HAP-1 (cell line): ENCODE data around the gene LMX1A.

Experiments used
- DNase-seq, 2 experiments: peaks; one replicate each; pipeline ENCODE4 v3.0.0-alpha.2; 2016 to 2020; ENCODE audit warnings: low spot score in 2 of 2
- H3K27me3 ChIP-seq: fragments of 250-450 bp; sonication (Bioruptor Pico); 2 replicates; pipeline ENCODE4 v1.5.1; 2020; ENCODE audit warnings: low read depth, mild to moderate bottlenecking, moderate library complexity
- H3K36me3 ChIP-seq: fragments of 250-450 bp; sonication (Bioruptor Pico); replicated peaks from 2 replicates; pipeline ENCODE4 v1.5.1; 2020; ENCODE audit warnings: mild to moderate bottlenecking
- H3K4me1 ChIP-seq: fragments of 250-450 bp; sonication (Bioruptor Pico); 2 replicates; pipeline ENCODE4 v1.5.1; 2020; ENCODE audit warnings: mild to moderate bottlenecking
- H3K4me3 ChIP-seq: fragments of 250-450 bp; sonication (Bioruptor Pico); 2 replicates; pipeline ENCODE4 v1.5.1; 2020; ENCODE audit warnings: mild to moderate bottlenecking, moderate library complexity
- H3K9me3 ChIP-seq: fragments of 250-450 bp; sonication (Bioruptor Pico); 2 replicates; pipeline ENCODE4 v1.5.1; 2020; ENCODE audit warnings: mild to moderate bottlenecking, moderate library complexity
- in situ Hi-C: fragments of 300-500 bp; cut with MboI; formaldehyde crosslinking; loops from 3 replicates; pipeline ENCODE4 v1.14.3; 2020; ENCODE audit warnings: low sequenced_read_pairs, inconsistent platforms, mixed read lengths

Gene LMX1A

DNA sequence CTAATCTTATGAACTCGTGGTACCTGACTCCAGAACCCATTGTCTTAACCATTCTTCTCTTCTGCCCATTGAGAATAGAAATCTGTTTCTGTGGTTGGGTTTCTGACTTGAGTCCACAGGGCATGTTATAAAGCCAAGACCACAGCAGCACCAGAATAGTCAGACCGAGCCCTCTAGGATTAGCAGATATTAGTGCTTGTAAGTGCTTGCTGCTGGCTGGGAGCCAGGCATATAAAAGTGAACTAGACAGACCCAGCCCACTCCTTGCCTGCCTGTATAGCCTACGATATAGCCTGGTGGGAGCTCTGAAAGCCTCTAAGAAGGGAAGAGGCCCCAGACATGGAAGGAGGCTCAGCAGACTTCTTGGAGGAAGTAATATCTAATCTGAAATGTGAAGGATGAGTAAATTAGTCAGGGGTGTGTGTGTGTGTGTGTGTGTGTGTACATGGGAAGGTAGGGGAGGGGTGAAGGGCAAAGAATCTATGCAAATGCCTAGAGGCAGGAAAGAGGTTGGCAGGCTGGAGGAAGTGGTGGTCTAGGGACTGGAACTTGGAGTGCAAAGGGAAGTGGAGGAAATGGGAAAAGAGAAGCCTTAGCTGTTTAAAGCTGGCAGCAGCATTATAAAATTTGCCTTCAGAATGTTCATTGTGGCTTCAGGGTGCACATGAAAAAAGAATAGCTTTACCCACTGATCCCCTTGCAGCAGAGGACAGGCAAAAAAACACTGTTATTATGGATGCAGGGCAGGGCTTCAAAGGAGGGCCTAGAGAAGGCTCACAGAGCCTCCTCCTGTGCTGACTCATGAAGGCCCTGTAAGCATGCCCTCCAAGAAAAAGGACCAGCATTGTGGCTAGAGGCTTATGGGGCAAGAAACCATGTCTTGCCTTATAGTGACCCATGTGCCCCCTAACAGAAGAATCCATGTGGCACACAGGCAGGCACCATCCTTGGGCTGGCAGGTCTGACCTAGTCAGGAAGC is 169.2 kb downstream of the LMX1A start:
- Histone ChIP-seq H3K4me1 (no peaks in the 10 kb centered on the region), H3K36me3 (no peaks in the 10 kb centered on the region), H3K4me3 (no peak overlapping the region), H3K9me3 (no peaks in the 10 kb centered on the region), H3K27me3 (peaks cover 10% of the 10 kb centered on the region)
- no peak for DNase-seq
- in situ Hi-C loops, result no loop called here

DNA sequence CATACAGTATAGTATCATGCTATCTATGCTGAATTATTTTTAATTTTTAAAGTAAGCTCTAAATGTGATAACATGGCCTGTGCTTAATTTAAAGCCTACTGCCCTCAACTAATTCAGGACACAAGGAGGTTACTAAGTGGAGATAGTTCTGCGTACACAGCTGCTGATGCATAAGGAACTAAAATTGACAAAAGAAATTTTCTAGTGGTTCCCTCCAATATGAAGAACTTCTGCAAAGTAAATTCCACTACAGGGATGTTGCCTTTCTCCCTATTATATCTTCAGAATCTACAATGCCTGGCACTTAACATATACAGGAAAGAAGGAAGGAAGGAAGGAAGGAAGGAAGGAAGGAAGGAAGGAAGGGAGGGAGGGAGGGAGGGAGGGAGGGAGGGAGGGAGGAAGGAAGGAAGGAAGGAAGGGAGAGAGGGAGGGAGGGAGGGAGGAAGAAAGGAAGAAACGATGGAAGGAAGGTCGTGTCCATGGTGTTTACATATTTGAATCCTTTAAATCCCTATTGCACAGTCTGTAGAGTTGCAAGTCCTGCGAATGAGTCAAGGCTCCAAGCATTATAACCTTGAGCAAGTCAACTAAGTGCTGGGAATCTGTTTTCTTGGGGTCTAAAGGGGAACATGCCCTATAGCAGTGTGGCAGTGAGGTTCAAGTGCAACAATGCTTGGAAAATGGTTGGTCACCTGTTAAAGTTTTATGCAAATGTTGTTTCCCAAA is 171.2 kb downstream of the LMX1A start:
- H3K4me1 ChIP-seq, result no peaks in the 10 kb centered on the region
- peaks cover 6% of the 10 kb centered on the region for H3K27me3 ChIP-seq
- H3K9me3 ChIP-seq, result no peaks in the 10 kb centered on the region
- no peak overlapping the region for H3K4me3 ChIP-seq
- in situ Hi-C loops, result no loop called here
- no peak for DNase-seq
- no peaks in the 10 kb centered on the region for H3K36me3 ChIP-seq

DNA sequence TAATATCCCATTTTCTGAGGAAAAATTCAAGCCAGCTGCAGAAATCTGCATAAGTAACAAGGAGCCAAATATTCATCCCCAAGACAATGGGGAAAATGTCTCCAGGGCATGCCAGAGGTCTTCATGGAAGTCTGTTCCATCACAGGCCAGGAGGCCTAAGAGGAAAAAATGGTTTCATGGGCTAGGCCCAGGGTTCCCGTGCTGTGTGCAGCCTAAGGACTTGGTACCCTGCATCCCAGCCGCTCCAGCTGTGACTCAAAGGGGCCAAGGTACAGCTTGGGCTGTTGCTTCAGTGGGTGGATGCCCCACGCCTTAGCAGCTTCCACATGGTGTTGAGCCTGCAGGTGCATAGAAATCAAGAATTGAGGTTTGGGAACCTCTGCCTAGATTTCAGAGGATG is 173.5 kb downstream of the LMX1A start:
- Histone ChIP-seq H3K36me3 (no peaks in the 10 kb centered on the region), H3K27me3 (no peaks in the 10 kb centered on the region), H3K9me3 (no peaks in the 10 kb centered on the region), H3K4me1 (no peaks in the 10 kb centered on the region), H3K4me3 (no peak overlapping the region)
- no peak for DNase-seq
- in situ Hi-C loops, result no loop called here

DNA sequence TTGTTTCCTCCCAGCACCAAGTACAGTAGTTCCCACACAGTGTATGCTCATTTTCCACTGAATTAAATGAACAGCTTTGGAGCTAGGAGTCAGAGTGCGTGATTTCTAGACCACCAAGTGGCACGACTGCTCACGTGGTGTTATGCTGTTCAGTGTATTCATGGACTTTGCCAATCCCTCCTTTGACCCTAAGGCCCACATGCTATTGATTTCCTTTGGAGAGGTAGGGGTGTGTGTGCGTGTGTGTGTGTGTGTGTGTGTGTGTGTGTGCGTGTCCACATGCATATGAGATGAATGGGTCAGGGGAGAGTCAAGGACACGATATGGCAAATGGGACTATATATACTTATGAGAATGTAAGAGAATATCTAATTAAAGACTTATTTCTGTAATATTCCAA is 177.2 kb downstream of the LMX1A start:
- Histone ChIP-seq H3K4me1 (no peaks in the 10 kb centered on the region), H3K9me3 (no peaks in the 10 kb centered on the region), H3K36me3 (no peaks in the 10 kb centered on the region), H3K27me3 (no peaks in the 10 kb centered on the region), H3K4me3 (no peak overlapping the region)
- no peak for DNase-seq
- in situ Hi-C loops, result no loop called here

DNA sequence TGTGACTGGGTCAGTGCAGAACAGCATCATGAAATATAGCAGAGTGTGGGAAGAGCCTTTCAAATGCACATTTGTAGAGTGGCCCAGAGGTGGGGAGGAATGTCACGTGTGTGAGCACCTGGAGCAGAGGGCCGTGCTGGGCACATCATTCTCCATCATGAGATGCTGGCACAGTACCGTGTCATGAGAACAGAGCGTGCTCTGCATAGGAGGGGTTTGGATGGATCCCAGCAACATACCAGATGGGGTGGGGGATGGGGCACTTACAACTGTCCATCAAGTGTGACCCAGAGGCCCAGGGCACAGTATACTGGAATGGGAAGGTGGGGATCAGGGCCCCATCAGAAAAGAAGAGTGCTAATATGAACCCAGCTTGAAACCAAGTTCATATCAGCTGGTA is 182.0 kb downstream of the LMX1A start:
- in situ Hi-C loops, result no loop called here
- H3K4me1 ChIP-seq, result no peaks in the 10 kb centered on the region
- no peaks in the 10 kb centered on the region for H3K36me3 ChIP-seq
- no peaks in the 10 kb centered on the region for H3K27me3 ChIP-seq
- DNase-seq, result no peak
- H3K4me3 ChIP-seq, result no peak overlapping the region
- H3K9me3 ChIP-seq, result no peaks in the 10 kb centered on the region

DNA sequence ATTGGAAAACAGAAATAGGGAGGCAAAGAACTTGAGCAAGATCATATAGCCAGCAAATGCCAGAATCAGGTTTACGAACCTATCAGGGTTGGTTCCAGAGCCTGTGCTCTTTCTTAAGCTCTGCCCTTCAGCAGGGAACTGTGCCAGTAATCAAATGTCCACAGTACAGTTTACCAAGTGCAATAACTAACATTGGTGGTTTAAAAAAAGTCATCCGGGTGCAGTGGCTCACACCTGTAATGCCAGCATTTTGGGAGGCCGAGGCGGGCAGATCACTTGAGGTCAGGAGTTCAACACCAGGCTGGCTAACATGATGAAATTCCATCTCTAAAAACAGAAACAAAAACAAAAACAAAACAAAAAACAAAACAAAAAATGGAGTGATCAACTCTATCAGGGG is 182.7 kb downstream of the LMX1A start:
- Histone ChIP-seq H3K4me1 (no peaks in the 10 kb centered on the region), H3K36me3 (no peaks in the 10 kb centered on the region), H3K9me3 (no peaks in the 10 kb centered on the region), H3K4me3 (no peak overlapping the region), H3K27me3 (no peaks in the 10 kb centered on the region)
- in situ Hi-C loops, result no loop called here
- no peak for DNase-seq

DNA sequence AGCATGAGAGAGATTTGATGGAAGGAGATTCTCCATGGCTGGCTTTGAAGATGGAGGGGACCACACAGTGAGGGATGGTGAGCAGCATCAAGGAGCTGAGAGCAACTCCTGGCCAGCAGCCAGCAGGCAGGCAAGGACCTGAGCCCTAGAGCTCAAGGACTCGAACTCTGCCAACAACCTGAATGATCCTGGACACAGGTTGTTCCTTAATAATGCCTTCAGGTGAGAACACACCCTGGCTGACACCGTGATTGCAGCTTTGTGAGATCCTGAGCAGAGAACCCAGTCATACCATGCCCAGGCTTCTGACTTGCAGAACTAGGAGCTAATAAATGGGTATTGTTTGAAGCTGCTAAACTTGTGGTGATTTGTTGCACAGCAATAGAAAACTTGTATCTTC is 183.1 kb downstream of the LMX1A start:
- in situ Hi-C loops, result no loop called here
- H3K9me3 ChIP-seq, result no peaks in the 10 kb centered on the region
- DNase-seq, result no peak
- no peaks in the 10 kb centered on the region for H3K27me3 ChIP-seq
- H3K4me3 ChIP-seq, result no peak overlapping the region
- H3K4me1 ChIP-seq, result no peaks in the 10 kb centered on the region
- no peaks in the 10 kb centered on the region for H3K36me3 ChIP-seq

DNA sequence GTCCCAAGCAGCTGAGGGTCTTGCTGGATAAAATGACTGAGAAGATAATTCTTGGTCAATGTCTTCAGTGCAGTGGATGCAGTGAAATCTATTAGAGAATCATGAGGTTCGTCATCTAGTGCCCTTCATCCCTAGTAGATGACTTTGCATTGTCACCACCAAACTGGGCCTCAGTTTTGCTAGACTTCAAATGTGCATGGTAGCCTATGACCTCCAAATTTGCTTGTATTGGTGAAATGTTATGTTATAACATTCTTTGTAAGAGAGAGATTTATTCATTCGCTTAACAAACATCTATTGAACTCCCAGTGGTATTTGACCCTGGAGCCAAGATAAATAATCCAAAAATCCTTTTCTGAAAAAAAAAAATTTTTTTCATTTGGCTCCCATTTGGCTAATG is 183.8 kb downstream of the LMX1A start:
- H3K4me1 ChIP-seq, result no peaks in the 10 kb centered on the region
- in situ Hi-C loops, result no loop called here
- no peaks in the 10 kb centered on the region for H3K36me3 ChIP-seq

DNA sequence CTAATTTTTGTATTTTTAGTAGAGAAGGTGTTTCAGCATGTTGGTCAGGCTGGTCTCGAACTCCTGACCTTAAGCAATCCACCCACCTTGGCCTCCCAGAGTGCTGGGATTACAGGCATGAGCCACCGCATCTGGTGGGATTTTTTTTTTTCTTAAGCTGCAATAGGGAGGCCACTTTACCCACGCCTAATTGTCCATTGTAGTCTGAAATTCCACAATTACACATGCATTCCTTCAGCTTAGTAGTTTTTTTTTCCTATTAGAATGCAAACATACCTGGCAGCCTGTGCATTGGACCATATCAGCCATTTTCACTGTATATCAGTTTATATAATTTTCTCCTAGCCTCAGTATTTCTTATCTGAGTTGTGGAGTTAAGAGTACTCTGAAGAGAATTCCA is 186.8 kb downstream of the LMX1A start:
- Histone ChIP-seq H3K4me3 (no peak overlapping the region), H3K36me3 (no peaks in the 10 kb centered on the region), H3K27me3 (no peaks in the 10 kb centered on the region), H3K9me3 (no peaks in the 10 kb centered on the region), H3K4me1 (no peaks in the 10 kb centered on the region)
- no peak for DNase-seq
- in situ Hi-C loops, result no loop called here

More for the DNA sequence above, 183.8 kb downstream of the LMX1A start:
- Histone ChIP-seq H3K27me3 (no peaks in the 10 kb centered on the region), H3K4me3 (no peak overlapping the region), H3K9me3 (no peaks in the 10 kb centered on the region)
- DNase-seq, result no peak

DNA sequence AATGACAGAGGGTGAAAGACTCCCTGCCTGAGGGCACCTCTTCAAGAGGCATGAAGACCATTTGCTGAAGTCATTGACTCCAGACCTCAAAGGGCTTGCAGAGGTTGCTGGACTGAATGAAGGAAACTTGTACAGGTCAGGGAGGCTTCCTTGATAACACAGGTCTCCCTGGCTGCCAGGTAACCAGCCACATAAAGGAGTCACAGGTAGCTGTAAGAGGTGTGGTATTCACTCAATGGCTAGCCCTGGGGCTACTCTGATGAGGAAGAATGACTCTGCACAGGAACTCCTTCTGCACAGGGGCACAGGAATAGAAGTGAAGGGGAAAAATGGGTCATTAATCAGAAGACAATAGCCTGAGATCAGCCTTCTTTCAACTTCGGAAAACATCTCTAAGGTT is 187.5 kb downstream of the LMX1A start:
- in situ Hi-C loops, result no loop called here
- no peak for DNase-seq
- Histone ChIP-seq H3K36me3 (no peaks in the 10 kb centered on the region), H3K27me3 (no peaks in the 10 kb centered on the region), H3K4me1 (no peaks in the 10 kb centered on the region), H3K9me3 (no peaks in the 10 kb centered on the region), H3K4me3 (no peak overlapping the region)

DNA sequence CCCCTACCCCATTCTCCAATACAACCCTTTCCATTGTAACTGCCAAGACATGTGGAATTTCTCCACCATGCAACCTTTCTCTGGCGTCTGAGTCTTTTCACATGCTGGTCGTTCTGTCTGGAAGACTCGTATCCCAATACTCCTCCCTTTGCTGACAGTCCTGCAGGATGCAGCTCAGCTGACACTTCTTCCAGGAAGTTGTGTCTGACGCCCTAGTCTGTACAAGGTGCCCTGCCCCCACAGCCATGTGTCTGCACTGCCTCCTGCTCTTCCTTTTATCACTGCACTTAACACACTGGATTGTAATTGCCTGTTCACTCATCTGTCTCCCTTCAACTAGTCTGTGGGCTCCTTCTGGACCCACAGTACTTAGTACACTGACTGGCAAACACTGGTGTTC is 188.0 kb downstream of the LMX1A start:
- Histone ChIP-seq H3K4me3 (no peak overlapping the region), H3K4me1 (no peaks in the 10 kb centered on the region), H3K27me3 (no peaks in the 10 kb centered on the region), H3K9me3 (no peaks in the 10 kb centered on the region), H3K36me3 (no peaks in the 10 kb centered on the region)
- in situ Hi-C loops, result no loop called here
- DNase-seq, result no peak

DNA sequence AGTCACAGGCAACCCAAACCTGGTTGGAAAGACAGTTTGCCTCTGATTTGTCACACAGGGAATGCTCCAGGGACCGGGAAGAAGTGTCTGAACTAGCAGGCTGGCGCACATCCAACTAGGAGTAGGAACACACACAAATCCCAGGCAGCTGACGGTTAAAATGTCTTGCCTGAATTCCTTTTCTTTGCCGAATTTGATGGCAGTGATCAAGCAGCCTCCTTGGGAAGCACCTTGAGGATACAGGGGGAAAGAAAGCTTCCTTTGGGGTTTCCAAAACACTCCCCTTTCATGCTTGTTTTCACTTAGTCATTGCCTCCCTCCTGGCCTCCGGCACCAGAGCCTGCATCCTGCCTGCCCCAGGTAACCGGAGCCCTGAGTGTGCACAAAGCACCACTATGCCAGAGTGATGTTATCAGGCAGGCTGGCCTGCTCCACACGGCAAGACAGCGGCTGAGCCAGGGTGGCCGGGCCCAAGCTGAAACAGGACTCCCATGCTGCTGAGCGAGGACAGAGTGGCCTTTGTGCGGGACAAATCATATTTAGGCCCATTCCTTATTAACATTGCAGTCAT is 193.8 kb downstream of the LMX1A start:
- no peak overlapping the region for H3K4me3 ChIP-seq
- in situ Hi-C loops, result no loop called here
- no peak for DNase-seq
- H3K4me1 ChIP-seq, result no peaks in the 10 kb centered on the region
- no peaks in the 10 kb centered on the region for H3K9me3 ChIP-seq
- H3K27me3 ChIP-seq, result no peaks in the 10 kb centered on the region
- H3K36me3 ChIP-seq, result no peaks in the 10 kb centered on the region

DNA sequence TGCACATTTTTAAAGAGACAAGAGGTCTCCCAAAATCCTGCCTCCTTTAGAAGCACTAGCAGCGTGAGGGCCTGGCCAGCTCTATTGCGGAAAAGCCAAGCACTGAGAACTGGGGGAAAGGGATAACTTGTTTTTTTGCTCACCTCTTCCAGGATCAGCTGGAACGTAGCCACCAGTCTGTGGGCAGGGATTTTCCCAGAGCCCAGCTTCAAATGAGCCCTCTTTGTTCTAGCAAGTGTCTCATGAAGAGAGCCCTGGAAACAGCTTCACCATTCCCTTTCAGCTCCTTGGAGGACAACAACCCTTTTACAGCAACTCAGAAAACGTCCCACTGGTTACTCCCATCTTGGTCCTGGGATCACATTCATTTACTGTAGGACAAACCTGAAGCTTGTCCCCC is 195.4 kb downstream of the LMX1A start:
- H3K27me3 ChIP-seq, result no peaks in the 10 kb centered on the region
- no peak overlapping the region for H3K4me3 ChIP-seq
- no peak for DNase-seq
- in situ Hi-C loops, result no loop called here
- no peaks in the 10 kb centered on the region for H3K4me1 ChIP-seq
- no peaks in the 10 kb centered on the region for H3K9me3 ChIP-seq
- no peaks in the 10 kb centered on the region for H3K36me3 ChIP-seq

DNA sequence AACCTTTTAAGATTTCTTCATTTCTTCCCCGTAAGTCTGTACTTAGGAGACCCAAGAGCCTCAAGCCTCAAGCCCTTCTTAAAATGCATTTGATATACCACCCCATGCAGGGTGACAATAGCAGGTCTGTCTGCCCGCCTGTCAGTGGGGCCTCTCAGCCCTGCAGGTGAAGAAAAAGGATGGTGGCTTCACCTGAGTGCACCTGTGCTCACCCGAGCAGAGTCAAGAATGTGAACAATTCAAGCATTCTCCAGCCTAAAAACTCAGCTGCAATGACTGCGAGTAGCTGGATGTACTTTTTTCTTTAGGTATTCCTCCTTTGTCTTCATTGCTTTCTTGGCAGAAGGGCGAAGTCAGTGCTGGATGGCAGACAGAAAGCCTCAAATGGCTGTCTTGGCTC is 203.3 kb downstream of the LMX1A start:
- no peak overlapping the region for H3K4me3 ChIP-seq
- no peaks in the 10 kb centered on the region for H3K4me1 ChIP-seq
- no peak for DNase-seq
- H3K36me3 ChIP-seq, result no peaks in the 10 kb centered on the region
- 0 out of 2 replicates have a peak, but pooled peaks cover 5% of the 10 kb centered on the region for H3K27me3 ChIP-seq
- in situ Hi-C loops, result no loop called here
- H3K9me3 ChIP-seq, result no peaks in the 10 kb centered on the region
